ENCODE measurements around the gene POU2AF1. TPM values are rescaled to one million over a fixed set of nuclear protein-coding genes. Genes with fewer than 3 reads are reported as not detected.

The POU2AF1 gene
- total RNA-seq, 3 donors from 2014 or later = 0.16 to 5.6 (median 3.5) TPM

- intact Hi-C loops (cut with DNase I; ENCODE audit: low total_unique reads) = no loop called here
- no peaks in the 10 kb centered on the region for H3K36me3 ChIP-seq
- TF ChIP-seq CTCF (IDR thresholded peaks at IDR 0.05) (no peak), POLR2AphosphoS5 (IDR thresholded peaks at IDR 0.05) (no peak), POLR2A (IDR thresholded peaks at IDR 0.05) (no peak)
- H3K4me3 ChIP-seq = no peak overlapping the region
- no peaks in the 10 kb centered on the region for H3K27me3 ChIP-seq
- no peaks in the 10 kb centered on the region for H3K4me1 ChIP-seq
- H3K9me3 ChIP-seq = no peaks in the 10 kb centered on the region
- no peak overlapping the region for H3K27ac ChIP-seq
- no peak for DNase-seq (ENCODE audit: low spot score in 2 of 2)
Measured at GRCh38 chr11:111361052-111361801, 17.8 kb downstream of the POU2AF1 start.

GRCh38 chr11:111360150-111361043, 18.7 kb downstream of the POU2AF1 start:
- Histone ChIP-seq H3K4me1 (no peaks in the 10 kb centered on the region), H3K36me3 (no peaks in the 10 kb centered on the region), H3K4me3 (no peak overlapping the region), H3K27ac (no peak overlapping the region), H3K9me3 (no peaks in the 10 kb centered on the region), H3K27me3 (no peaks in the 10 kb centered on the region)
- TF ChIP-seq POLR2AphosphoS5 (IDR thresholded peaks at IDR 0.05) (no peak), POLR2A (IDR thresholded peaks at IDR 0.05) (no peak), CTCF (IDR thresholded peaks at IDR 0.05) (no peak)
- no peak for DNase-seq (ENCODE audit: low spot score in 2 of 2)
- intact Hi-C loops (cut with DNase I; ENCODE audit: low total_unique reads) = no loop called here

- DNase-seq (ENCODE audit: low spot score in 2 of 2) = no peak
- Histone ChIP-seq H3K4me3 (no peak overlapping the region), H3K4me1 (no peaks in the 10 kb centered on the region), H3K27ac (no peak overlapping the region), H3K9me3 (no peaks in the 10 kb centered on the region), H3K36me3 (no peaks in the 10 kb centered on the region), H3K27me3 (no peaks in the 10 kb centered on the region)
- TF ChIP-seq CTCF (IDR thresholded peaks at IDR 0.05) (no peak), POLR2A (IDR thresholded peaks at IDR 0.05) (no peak), POLR2AphosphoS5 (IDR thresholded peaks at IDR 0.05) (no peak)
- intact Hi-C loops (cut with DNase I; ENCODE audit: low total_unique reads) = no loop called here
Measured at GRCh38 chr11:111359223-111360149, 19.6 kb downstream of the POU2AF1 start.

GRCh38 chr11:111358038-111359001, 20.8 kb downstream of the POU2AF1 start:
- intact Hi-C loops (cut with DNase I; ENCODE audit: low total_unique reads) = no loop called here
- DNase-seq (ENCODE audit: low spot score in 2 of 2) = no peak

More at GRCh38 chr11:111358038-111359001, 20.8 kb downstream of the POU2AF1 start:
- Histone ChIP-seq H3K4me1 (no peaks in the 10 kb centered on the region), H3K36me3 (no peaks in the 10 kb centered on the region), H3K9me3 (no peaks in the 10 kb centered on the region), H3K27ac (no peak overlapping the region), H3K27me3 (no peaks in the 10 kb centered on the region), H3K4me3 (no peak overlapping the region)
- TF ChIP-seq POLR2AphosphoS5 (IDR thresholded peaks at IDR 0.05) (no peak), POLR2A (IDR thresholded peaks at IDR 0.05) (no peak), CTCF (IDR thresholded peaks at IDR 0.05) (no peak)

Data from breast epithelium (tissue), 4 donors.